Measurements from ENCODE around the gene AP1B1. TPM values are rescaled to one million over a fixed set of nuclear protein-coding genes. Genes with fewer than 3 reads are reported as not detected.
"Not testable (repeated sequence)": the region's sequence is repeated elsewhere in the genome, so short reads cannot be mapped to it uniquely, and the experiment has no call there.

Gene AP1B1
- total and polyA plus RNA-seq, 2 of the 8 experiments (the other 6 are each of a cell fraction or from before 2014, with no cell fraction given): 64.2 to 86.8 TPM

DNA sequence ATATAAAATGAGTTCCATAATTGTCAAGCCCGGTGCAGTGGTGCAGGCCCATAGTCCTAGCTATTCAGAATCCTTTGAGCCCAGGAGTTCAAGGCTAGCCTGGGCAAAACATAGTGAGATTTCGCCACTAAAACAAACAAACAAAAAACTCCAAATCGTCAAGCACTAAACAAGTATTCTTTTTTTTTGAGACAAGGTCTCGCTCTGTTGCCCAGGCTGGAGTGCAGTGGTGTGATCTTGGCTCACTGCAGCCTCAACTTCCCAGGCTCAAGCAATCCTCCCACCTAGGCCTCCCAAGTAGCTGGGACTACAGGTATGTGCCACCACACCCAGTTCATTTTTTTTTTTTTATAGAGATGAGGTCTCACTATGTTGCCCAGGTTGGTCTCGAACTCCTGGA lies 43.5 kb downstream of the AP1B1 start:
- 95% methylated on average over 5 of the region's 5 CpGs; no CpG with 5 or more reads in 1 of the 2 experiments for WGBS, 2 experiments (ENCODE audit: extremely low coverage in 1 of 2, insufficient coverage in 1 of 2, insufficient read length in 1 of 2, insufficient replicate concordance in 2 of 2, low coverage in 1 of 2, low lambda C conversion rate in 2 of 2, missing lambda C conversion rate in 1 of 2)
- CTCF ChIA-PET (ENCODE audit: partially characterized antibody): interaction anchor here (0.7 to 1.5 kb wide), 4 partner anchors 14 to 31 kb away, joined by 3 to 5 read pairs (median 4); no protein-coding TSS in a partner anchor

More for the DNA sequence above, 43.5 kb downstream of the AP1B1 start:
- H2BK20ac ChIP-seq (ENCODE audit: low read length); H3K18ac ChIP-seq (ENCODE audit: extremely low read depth, low read length); H2BK15ac ChIP-seq (ENCODE audit: low read length); H3K27ac ChIP-seq (ENCODE audit: low read depth, low read length); H3K79me1 ChIP-seq (ENCODE audit: low read depth, low read length); H3K14ac ChIP-seq (ENCODE audit: insufficient read length); H4K91ac ChIP-seq (replicated peaks; ENCODE audit: insufficient read length, low read length); H4K8ac ChIP-seq (ENCODE audit: extremely low read depth, insufficient read depth, low read length); H3K27me3 ChIP-seq (replicated peaks in 1 of 4; ENCODE audit: control insufficient read depth in 3 of 4, extremely low read depth in 1 of 4, insufficient read depth in 3 of 4, low read length in 3 of 4); H3K23ac ChIP-seq (ENCODE audit: insufficient read length); H3K4me2 ChIP-seq (ENCODE audit: insufficient read depth in 1 of 2, low read depth in 2 of 2, low read length in 2 of 2); H2AK5ac ChIP-seq (ENCODE audit: low read depth, low read length); H3K9me3 ChIP-seq (ENCODE audit: insufficient read depth in 2 of 2, low read depth in 1 of 2, low read length in 1 of 2); H4K5ac ChIP-seq (ENCODE audit: insufficient read length, low read depth, low read length); POLR2A ChIA-PET (ENCODE audit: partially characterized antibody); H2BK5ac ChIP-seq (ENCODE audit: low read depth, low read length); H3K9ac ChIP-seq (replicated peaks in 1 of 4; ENCODE audit: extremely low read depth in 1 of 4, low read depth in 3 of 4, low read length in 3 of 4); FAIRE-seq; H4K20me1 ChIP-seq (replicated peaks in 1 of 2; ENCODE audit: control insufficient read depth in 1 of 2, insufficient read depth in 2 of 2, low read length in 2 of 2); H2BK12ac ChIP-seq (ENCODE audit: low read depth, low read length); H3K4me3 ChIP-seq (ENCODE audit: extremely low read depth in 1 of 4, insufficient read depth in 2 of 4, low read depth in 3 of 4, low read length in 4 of 4); H2BK120ac ChIP-seq (replicated peaks; ENCODE audit: low read depth, low read length); H3K56ac ChIP-seq (replicated peaks; ENCODE audit: insufficient read length, low read depth, low read length); H3K4me1 ChIP-seq (replicated peaks in 1 of 4; ENCODE audit: control insufficient read depth in 3 of 4, insufficient read depth in 4 of 4, low read length in 3 of 4); H3K79me2 ChIP-seq (ENCODE audit: control insufficient read depth in 1 of 2, insufficient read depth in 2 of 2, low read length in 2 of 2); DNase-seq (ENCODE audit: low read depth in 1 of 2, low spot score in 2 of 2); H3K4ac ChIP-seq (replicated peaks; ENCODE audit: insufficient read length, low read depth, low read length); H2AFZ ChIP-seq (ENCODE audit: low read length); H3K23me2 ChIP-seq (ENCODE audit: low read depth, low read length): not testable (repeated sequence)
- peaks cover 13 to 45% (median 27%) of the 10 kb centered on the region in 4 experiments for H3K36me3 ChIP-seq (ENCODE audit: control insufficient read depth in 2 of 4, insufficient read depth in 4 of 4, low read length in 3 of 4)

Measured in H1 (cell line).